ENCODE measurements around the gene CRACR2A.

CRACR2A gene

GRCh38 chr12:3673981-3674708 is 78.8 kb downstream of the CRACR2A start:
- ATAC-seq (ENCODE audit: low read depth), result no peak
- no peak for DNase-seq (ENCODE audit: low spot score)
- H3K27me3 ChIP-seq (ENCODE audit: insufficient read depth, poor library complexity, severe bottlenecking), result no peaks in the 10 kb centered on the region
- peaks cover 9% of the 10 kb centered on the region for H3K4me1 ChIP-seq (ENCODE audit: insufficient read depth, poor library complexity, severe bottlenecking)
- no peaks in the 10 kb centered on the region for H3K36me3 ChIP-seq (ENCODE audit: low read depth)
- TF ChIP-seq CTCF (IDR thresholded peaks at IDR 0.05; ENCODE audit: poor library complexity, severe bottlenecking), result no peak
- H3K9me3 ChIP-seq (ENCODE audit: severe bottlenecking), result no peaks in the 10 kb centered on the region
- no peak overlapping the region for H3K4me3 ChIP-seq (ENCODE audit: severe bottlenecking)
- H3K27ac ChIP-seq (ENCODE audit: poor library complexity, severe bottlenecking), result no peak overlapping the region

GRCh38 chr12:3672113-3672509 is 80.8 kb downstream of the CRACR2A start:
- Histone ChIP-seq H3K9me3 (ENCODE audit: severe bottlenecking) (no peaks in the 10 kb centered on the region), H3K36me3 (ENCODE audit: low read depth) (no peaks in the 10 kb centered on the region), H3K27me3 (ENCODE audit: insufficient read depth, poor library complexity, severe bottlenecking) (no peaks in the 10 kb centered on the region), H3K4me3 (ENCODE audit: severe bottlenecking) (no peak overlapping the region), H3K27ac (ENCODE audit: poor library complexity, severe bottlenecking) (no peak overlapping the region), H3K4me1 (ENCODE audit: insufficient read depth, poor library complexity, severe bottlenecking) (peaks cover 9% of the 10 kb centered on the region)
- DNase-seq (ENCODE audit: low spot score), result no peak
- no peak for TF ChIP-seq CTCF (IDR thresholded peaks at IDR 0.05; ENCODE audit: poor library complexity, severe bottlenecking)
- ATAC-seq (ENCODE audit: low read depth), result no peak

GRCh38 chr12:3671330-3672112 is 81.4 kb downstream of the CRACR2A start:
- no peaks in the 10 kb centered on the region for H3K36me3 ChIP-seq (ENCODE audit: low read depth)
- ATAC-seq (ENCODE audit: low read depth), result no peak
- no peak overlapping the region for H3K27ac ChIP-seq (ENCODE audit: poor library complexity, severe bottlenecking)
- H3K4me1 ChIP-seq (ENCODE audit: insufficient read depth, poor library complexity, severe bottlenecking), result peaks cover 9% of the 10 kb centered on the region
- no peak overlapping the region for H3K4me3 ChIP-seq (ENCODE audit: severe bottlenecking)
- no peaks in the 10 kb centered on the region for H3K27me3 ChIP-seq (ENCODE audit: insufficient read depth, poor library complexity, severe bottlenecking)
- no peak for DNase-seq (ENCODE audit: low spot score)
- TF ChIP-seq CTCF (IDR thresholded peaks at IDR 0.05; ENCODE audit: poor library complexity, severe bottlenecking), result no peak
- no peaks in the 10 kb centered on the region for H3K9me3 ChIP-seq (ENCODE audit: severe bottlenecking)

- H3K27ac ChIP-seq (ENCODE audit: poor library complexity, severe bottlenecking), result no peak overlapping the region
- no peaks in the 10 kb centered on the region for H3K9me3 ChIP-seq (ENCODE audit: severe bottlenecking)
- no peak overlapping the region for H3K4me3 ChIP-seq (ENCODE audit: severe bottlenecking)
- TF ChIP-seq CTCF (IDR thresholded peaks at IDR 0.05; ENCODE audit: poor library complexity, severe bottlenecking), result no peak
- H3K4me1 ChIP-seq (ENCODE audit: insufficient read depth, poor library complexity, severe bottlenecking), result peaks cover 9% of the 10 kb centered on the region
- peak; percentile 85 for ATAC-seq (ENCODE audit: low read depth)
- DNase-seq (ENCODE audit: low spot score), result no peak
- H3K36me3 ChIP-seq (ENCODE audit: low read depth), result no peaks in the 10 kb centered on the region
- H3K27me3 ChIP-seq (ENCODE audit: insufficient read depth, poor library complexity, severe bottlenecking), result no peaks in the 10 kb centered on the region
Observed at GRCh38 chr12:3670083-3670620, 82.8 kb downstream of the CRACR2A start.
